GM12873 (cell line): ENCODE results near the gene LBR.

ENCODE experiments used
- CTCF ChIP-seq: IDR thresholded peaks from 2 replicates; pipeline ENCODE4 v1.5.1; 2012; ENCODE audit warnings: low read depth, mild to moderate bottlenecking, moderate library complexity, low read length, control low read depth; ENCODE audit not compliant: insufficient read depth; ENCODE audit errors: missing control alignments

LBR gene

GRCh38 chr1:225466848-225467192 is 39.0 kb upstream of the LBR start:
- TF ChIP-seq CTCF = no peak

GRCh38 chr1:225465793-225466517 is 38.1 kb upstream of the LBR start:
- TF ChIP-seq CTCF = no peak

GRCh38 chr1:225464851-225465792 is 37.3 kb upstream of the LBR start:
- TF ChIP-seq CTCF = no peak

- no peak for TF ChIP-seq CTCF
Observed at GRCh38 chr1:225462714-225463574, 35.1 kb upstream of the LBR start.

GRCh38 chr1:225462429-225462713 is 34.5 kb upstream of the LBR start:
- no peak for TF ChIP-seq CTCF

- TF ChIP-seq CTCF = no peak
Observed at GRCh38 chr1:225461533-225462428, 33.9 kb upstream of the LBR start.
